HK-2 (cell line): Measurements from ENCODE around the gene PRR18.

Source experiments
- DNase-seq: peaks from one replicate; pipeline ENCODE4 v3.0.0-alpha.2; 2018; ENCODE audit not compliant: unreplicated experiment

The PRR18 gene

DNA sequence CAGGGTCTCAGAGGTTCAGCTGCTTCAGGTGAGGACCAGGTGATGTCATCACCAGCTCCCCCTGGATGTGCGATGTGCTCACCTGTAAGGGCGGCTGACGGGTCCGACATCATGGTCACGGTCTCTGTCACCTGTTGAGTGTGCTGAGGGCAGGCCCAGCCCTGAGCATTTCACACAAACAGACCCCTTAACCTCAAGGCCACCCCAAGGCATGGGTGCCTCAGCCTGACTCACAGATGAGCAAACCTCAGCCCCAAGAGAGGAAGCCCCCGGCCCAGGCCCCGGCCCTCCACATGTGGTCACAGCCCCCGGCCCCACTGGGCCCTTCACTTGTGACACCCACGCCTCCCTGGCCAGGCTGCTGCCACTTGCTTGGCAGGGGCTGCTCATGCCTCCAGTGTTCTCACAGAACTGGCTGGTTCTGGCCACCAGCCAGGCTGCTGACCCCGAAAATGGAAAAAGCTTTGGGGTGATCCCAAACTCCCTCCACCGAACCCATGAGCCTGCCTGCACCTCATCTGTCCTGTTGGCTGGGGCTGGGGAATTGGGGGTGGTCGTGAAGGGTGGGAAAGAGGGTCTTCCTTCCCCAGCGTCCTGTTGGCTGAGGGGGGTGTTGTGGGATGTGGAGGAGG lies 33.3 kb downstream of the PRR18 start:
- DNase-seq: no peak

DNA sequence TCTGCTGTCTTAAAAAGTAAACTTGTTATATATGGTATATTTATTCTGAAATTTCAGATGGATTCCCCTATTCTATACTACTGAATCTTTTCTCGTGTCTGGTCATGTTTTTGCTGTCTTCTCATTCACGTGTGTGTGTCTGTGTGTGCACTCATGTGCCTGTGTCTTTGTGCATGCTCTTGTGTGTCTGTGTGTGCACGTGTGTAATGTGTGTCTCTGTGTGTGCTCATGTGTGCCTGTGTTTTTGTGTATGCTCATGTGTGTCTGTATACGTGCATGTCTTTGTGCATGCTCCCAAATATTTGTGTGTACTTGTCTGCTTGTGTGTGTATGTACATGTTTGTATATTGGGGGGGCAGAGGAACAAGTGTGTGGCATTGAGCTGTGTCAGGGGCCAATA lies 34.0 kb downstream of the PRR18 start:
- DNase-seq: no peak

DNA sequence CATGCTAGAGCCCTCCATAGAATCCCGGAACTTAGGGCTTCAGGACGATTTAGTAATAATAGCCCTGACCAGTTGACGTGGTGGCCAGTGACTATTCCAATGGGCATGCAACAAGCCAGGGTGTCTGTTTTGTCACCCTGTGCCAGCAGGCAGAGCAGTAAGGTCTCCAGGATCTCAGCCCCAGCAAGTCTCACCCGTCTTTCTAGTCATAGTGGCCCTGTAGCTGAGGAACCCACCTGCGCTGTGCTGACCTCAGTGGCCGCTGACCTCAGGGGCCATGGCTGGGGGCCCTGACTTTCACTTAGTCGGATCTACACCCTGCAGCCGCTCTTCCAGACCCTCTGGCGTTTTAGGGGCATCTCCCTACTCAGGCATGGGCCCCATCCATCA lies 36.8 kb downstream of the PRR18 start:
- DNase-seq: no peak

DNA sequence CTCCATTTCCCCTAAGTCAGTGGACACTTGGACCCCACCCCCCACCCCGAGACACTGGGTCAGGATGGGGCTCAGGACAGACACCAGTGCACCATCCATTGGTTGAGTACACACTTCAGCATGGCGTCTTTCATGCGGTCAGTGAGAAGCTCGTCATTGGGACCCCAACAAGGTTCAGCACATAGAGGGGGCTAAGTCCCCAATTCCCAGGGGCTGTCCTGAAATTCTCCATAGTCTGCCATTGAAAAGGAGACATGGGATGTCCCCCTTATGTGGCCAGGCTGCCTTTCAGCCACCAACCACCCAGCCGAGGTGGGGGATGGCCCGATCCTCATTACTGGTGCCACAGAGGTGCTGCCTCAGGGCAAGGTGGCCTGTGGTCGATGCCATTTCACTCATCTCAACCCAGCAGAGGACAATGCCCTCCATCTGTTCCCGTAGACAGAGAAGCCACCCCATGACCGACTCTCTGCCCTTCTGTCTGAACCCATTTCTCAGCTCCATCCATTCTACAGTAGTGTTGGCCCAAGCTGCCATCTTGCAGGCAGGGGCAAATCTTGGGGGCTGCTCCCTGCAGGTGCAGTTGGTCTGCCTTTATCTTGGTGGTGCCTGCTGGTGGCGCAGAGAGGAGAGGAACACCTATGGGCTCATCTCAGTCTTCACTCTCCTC lies 37.4 kb downstream of the PRR18 start:
- DNase-seq: no peak

DNA sequence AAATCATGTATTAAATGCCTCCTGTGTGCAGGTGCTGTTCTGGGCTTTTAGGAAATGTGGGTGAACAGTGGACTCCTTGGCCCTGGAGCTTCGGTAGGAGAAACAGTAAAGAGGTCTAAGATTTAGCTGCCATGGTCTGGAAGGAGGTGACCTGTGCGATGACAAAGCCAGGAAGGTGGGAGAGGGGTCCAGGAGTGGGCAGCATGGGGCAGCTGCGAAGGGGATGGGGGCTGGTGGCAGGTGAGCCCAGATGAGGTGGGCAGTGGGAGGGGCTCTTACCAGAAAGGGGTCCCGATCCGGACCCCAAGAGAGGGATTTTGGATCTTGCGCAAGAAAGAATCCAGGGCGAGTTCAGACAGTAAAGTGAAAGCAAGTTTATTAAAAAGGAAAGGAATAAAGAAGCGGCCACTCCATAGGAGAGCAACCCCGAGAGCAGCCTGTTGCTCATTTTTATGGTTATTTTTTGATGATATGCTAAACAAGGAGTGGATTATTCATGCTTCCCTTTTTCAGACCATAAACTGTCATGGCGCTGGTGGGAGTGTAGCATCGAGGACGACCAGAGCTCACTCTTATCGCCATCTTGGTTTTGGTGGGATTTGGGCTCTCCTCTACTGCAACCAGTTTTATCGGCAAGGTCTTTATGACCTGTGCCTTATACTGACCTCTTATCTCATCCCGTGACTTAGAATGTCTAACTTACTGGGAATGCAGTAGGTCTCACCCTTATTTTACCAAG lies 38.7 kb downstream of the PRR18 start:
- no peak for DNase-seq

DNA sequence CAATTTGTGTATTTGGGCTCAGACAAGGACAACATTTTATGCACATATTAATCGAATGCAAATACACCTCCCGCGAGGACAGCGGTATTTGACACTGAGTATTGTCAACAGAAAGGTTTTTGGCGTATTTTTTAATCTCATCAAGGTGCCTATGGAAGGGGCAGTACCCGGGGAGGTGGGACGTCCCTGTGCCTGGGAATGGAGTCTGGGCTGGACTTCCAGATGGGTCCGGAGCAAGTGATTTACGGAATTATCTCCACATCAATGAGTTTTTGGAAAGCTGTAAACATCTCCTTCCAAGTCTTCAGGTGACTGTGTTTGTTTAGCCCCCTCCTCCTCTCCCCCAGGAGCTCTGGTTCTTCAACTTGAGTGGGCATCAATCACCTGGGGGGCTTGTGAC lies 39.8 kb downstream of the PRR18 start:
- DNase-seq: no peak

DNA sequence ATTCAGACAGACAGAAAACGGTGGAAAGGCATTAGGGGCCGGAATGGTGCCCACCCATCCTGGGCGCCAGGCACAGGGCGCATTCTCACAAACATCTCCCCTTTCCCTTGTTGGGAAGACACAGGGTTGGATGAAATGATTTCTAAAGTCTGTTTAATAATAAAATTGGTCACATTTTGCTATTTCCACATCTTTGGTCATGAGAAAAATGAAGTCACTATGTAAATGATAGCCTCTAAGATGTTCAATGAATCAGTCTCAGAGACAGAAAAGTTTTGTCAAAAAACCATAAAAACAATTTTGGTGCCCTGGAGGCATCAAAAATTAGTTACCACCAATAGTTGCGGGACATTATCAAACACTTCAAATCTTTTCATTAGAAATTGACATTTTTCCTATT lies 40.7 kb downstream of the PRR18 start:
- DNase-seq: no peak

DNA sequence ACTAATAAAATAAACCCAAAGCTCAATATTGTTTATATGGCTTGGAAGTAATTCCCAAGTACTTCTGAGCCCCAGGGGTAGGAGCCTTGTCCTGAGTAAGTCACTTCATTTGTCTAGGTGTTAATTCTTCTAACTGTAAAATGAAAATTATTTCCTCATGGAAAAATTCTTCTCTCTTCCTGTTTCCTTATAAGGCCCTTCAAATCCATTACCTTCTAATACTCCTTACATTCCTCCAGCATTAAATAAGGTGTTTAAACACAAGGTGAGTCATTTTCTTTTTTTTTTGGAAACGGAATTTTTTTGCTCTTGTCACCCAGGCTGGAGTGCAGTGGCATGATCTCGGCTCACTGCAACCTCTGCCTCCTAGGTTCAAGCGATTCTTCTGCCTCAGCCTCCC lies 41.9 kb downstream of the PRR18 start:
- no peak for DNase-seq

DNA sequence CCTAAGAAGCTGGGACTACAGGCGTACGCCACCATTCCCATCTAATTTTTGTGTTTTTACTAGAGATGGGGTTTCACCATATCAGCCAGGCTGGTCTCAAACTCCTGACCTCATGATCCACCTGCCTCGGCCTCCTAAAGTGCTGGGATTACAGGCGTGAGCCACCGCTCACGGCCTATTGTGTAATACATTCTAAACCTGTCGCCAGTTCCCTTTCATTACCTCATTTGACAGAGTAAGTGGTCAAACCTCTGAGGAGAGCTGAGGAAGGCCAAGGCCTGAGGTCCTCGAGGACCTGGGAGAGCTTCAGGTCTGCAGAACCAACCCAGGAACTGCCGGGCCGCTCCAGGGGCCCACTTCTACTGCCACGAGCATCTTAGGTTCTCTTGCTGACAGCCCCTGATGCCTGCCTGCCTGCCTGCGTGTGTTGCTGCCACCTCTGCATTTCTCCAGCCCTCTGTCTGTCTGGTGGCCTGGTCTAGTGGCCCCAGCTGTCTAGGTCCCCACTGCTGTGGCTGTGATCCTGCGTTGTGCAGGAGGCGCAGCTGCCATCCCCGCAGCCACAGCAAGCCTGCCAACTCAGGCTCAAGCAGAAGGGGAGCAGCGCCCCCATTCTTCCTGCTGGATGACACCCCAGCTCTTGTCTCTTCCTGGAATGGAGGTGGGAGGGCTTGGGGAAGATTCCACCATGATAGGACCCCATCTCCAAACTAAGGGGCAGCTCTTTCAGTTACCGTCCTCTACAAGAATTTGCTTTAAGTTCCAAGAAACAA lies 45.3 kb downstream of the PRR18 start:
- no peak for DNase-seq

DNA sequence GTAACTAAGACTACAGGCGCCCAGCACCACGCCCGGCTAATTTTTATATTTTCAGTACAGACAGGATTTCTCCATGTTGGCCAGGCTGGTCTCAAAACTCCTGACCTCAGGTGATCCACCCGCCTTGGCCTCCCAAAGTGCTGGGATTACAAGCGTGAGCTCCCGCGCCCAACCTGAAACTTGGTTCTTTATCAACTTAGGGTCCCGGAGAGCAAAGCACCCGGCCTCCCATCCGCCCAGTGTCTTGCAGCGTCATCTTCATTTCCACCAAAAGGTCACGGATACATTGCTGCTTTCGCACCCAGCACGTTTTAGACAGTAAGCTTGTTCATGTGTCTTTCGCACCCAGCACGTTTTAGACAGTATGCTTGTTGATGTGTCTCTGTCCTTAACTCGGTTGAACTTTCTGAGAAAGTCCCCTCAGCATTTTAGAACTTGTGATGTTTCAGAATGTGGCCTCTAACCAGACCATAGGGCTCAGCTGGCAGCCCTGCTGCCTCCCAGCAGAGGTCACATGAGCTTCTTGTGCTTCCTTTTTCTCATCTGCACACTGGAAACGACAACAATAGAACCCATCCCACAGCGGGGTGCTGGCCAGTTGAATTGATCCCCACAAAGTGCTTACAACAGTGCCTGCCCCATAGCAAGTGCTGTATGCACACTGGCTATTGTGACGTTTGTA lies 48.8 kb downstream of the PRR18 start:
- DNase-seq: no peak

DNA sequence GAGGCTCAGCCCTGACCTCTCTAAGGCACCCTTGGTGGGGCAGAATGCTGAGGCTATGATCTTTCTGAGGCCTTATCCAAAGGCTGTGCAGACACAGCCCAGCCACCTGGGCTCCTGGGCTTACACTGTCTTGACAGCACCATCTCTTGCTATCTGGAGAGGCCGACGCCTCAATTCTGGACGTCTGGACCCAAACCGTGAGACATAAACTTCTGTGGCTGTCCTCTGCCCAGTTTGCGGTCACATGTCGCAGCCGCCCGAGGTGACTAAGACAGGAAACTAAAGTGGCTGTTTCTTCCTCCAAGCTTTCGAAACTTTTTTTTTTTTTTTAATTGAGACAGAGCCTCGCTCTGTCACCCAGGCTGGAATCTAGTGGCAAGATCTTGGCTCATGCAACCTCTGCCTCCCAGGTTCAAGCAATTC lies 49.3 kb downstream of the PRR18 start:
- DNase-seq: peak; percentile 41

DNA sequence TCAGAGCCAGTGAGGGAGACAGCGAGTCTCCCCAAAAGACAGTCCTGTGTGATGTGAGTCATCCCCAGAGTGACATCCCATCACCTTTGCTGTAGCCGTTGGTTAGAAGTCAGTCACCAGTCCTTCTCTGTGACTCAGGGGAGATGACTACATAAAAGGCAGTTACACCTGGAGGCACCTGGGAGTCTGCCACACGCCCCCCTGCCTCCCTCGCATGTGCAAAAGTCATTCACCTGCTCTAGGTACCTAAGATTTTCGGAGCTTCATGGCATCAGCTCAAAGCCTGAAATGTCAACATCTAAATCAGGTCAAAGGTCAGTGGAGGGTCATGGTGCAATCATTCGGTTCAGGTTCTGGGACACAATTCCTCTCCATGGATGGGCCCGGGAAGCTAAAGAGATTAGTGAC lies 50.3 kb downstream of the PRR18 start:
- no peak for DNase-seq
